ENCODE data around the gene ERP44.

Gene ERP44

DNA sequence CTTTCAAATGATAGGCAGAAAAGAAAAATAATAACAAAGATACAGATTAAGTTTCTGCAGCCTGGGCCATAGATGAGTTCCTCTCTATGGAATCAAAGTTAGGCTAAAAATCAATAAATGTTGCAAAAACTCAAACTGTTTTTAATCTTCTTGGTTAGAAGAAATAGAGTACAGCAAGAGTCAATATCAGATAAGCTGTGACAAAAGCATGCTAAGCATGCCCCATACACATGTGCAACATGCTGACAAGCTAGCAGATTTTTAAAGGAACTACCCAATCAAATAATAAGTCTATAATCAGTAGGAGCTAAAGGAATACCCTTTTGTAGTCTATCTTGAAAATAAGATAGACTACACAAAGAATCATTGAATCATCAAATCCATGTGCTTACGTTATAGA, 6.7 kb downstream of the ERP44 start:
- no peak for TF ChIP-seq CTCF (IDR thresholded peaks at IDR 0.05)
- Histone ChIP-seq H3K9me3 (ENCODE audit: control insufficient read depth, low read length) (no peaks in the 10 kb centered on the region), H3K4me1 (no peaks in the 10 kb centered on the region), H3K4me3 (ENCODE audit: low read depth, low read length) (no peak overlapping the region), H3K27me3 (ENCODE audit: control insufficient read depth, insufficient read depth, low read length) (no peaks in the 10 kb centered on the region), H3K27ac (no peak overlapping the region), H2AFZ (no peak overlapping the region), H3K36me3 (ENCODE audit: control insufficient read depth, insufficient read depth, low read length) (no peaks in the 10 kb centered on the region), H3K9ac (no peak overlapping the region), H3K79me2 (peaks cover 21% of the 10 kb centered on the region), H3K4me2 (ENCODE audit: low read length) (no peak overlapping the region)

DNA sequence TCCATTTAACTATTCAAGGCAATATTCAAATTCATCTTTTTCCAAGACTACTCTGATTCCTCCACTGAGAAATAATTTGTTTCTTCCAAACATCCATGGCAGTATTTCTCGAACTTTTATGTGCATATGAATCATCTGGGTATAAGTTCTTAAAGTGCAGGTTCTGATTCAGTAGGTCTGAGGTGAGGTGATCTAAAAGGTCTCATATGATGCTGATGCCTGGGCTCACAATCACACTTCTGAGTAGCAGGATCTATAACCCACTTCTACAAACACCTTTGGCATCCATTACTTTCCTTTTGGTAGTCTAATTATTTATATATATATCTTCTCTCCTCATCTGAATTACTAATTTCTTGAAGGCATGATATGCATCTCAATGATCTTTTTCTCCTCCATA, 7.2 kb downstream of the ERP44 start:
- no peak for TF ChIP-seq CTCF (IDR thresholded peaks at IDR 0.05)
- no peak overlapping the region for H3K4me3 ChIP-seq (ENCODE audit: low read depth, low read length)
- H3K9ac ChIP-seq = no peak overlapping the region
- no peak overlapping the region for H3K4me2 ChIP-seq (ENCODE audit: low read length)
- no peak overlapping the region for H2AFZ ChIP-seq
- no peaks in the 10 kb centered on the region for H3K9me3 ChIP-seq (ENCODE audit: control insufficient read depth, low read length)
- no peaks in the 10 kb centered on the region for H3K27me3 ChIP-seq (ENCODE audit: control insufficient read depth, insufficient read depth, low read length)
- H3K36me3 ChIP-seq (ENCODE audit: control insufficient read depth, insufficient read depth, low read length) = no peaks in the 10 kb centered on the region
- no peak overlapping the region for H3K27ac ChIP-seq
- H3K79me2 ChIP-seq = peaks cover 21% of the 10 kb centered on the region
- H3K4me1 ChIP-seq = peaks cover 1% of the 10 kb centered on the region

- Histone ChIP-seq H3K4me2 (ENCODE audit: low read length) (no peak overlapping the region), H3K9ac (no peak overlapping the region), H3K9me3 (ENCODE audit: control insufficient read depth, low read length) (no peaks in the 10 kb centered on the region), H3K4me3 (ENCODE audit: low read depth, low read length) (no peak overlapping the region), H3K4me1 (peaks cover 4% of the 10 kb centered on the region), H3K27me3 (ENCODE audit: control insufficient read depth, insufficient read depth, low read length) (no peaks in the 10 kb centered on the region), H3K36me3 (ENCODE audit: control insufficient read depth, insufficient read depth, low read length) (no peaks in the 10 kb centered on the region), H3K27ac (no peak overlapping the region), H2AFZ (no peak overlapping the region), H3K79me2 (peaks cover 25% of the 10 kb centered on the region)
- no peak for TF ChIP-seq CTCF (IDR thresholded peaks at IDR 0.05)
Measured at GRCh38 chr9:100090880-100091279, 7.9 kb downstream of the ERP44 start.

DNA sequence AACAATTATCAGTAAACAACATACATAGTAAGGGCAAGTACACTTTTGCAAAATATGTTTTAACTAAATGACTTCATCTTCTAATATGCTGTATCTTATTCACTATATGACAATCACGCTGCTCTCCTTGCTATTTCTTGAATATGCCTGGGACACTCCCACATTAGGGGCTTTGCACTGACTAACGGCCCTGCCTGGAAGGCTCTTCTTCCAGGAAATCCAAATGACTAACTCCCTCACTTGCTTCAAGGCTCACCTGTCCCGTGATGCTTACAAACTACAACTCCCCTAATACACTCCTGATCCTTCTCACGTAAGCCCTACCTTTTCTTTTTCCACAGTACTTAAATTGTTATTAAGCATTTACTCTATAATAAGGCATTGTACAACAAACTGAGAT, 10.6 kb downstream of the ERP44 start:
- no peak overlapping the region for H3K27ac ChIP-seq
- H3K27me3 ChIP-seq (ENCODE audit: control insufficient read depth, insufficient read depth, low read length) = no peaks in the 10 kb centered on the region
- no peaks in the 10 kb centered on the region for H3K9me3 ChIP-seq (ENCODE audit: control insufficient read depth, low read length)
- H2AFZ ChIP-seq = no peak overlapping the region
- peaks cover 16% of the 10 kb centered on the region for H3K79me2 ChIP-seq
- H3K4me2 ChIP-seq (ENCODE audit: low read length) = no peak overlapping the region
- H3K9ac ChIP-seq = no peak overlapping the region
- H3K4me1 ChIP-seq = peaks cover 4% of the 10 kb centered on the region
- no peak for TF ChIP-seq CTCF (IDR thresholded peaks at IDR 0.05)
- no peaks in the 10 kb centered on the region for H3K36me3 ChIP-seq (ENCODE audit: control insufficient read depth, insufficient read depth, low read length)
- no peak overlapping the region for H3K4me3 ChIP-seq (ENCODE audit: low read depth, low read length)

DNA sequence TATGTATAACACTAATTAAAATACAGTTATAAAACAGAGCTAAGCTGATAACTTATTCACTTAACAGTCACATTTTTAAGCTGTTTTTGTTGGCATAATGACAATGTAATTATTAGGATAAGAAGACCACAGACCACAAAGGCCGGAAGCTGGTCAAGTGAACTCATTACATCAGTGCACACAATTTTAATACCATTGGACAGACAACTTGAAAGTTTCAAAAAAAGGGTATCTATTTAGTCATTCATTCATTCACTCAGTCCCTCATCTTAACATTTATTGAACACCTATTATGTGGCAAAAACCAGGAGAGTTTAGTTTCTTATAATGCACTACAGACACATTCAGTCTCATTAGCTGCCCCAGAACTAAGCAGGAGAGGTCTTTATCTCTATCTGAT, 11.6 kb downstream of the ERP44 start:
- no peaks in the 10 kb centered on the region for H3K27me3 ChIP-seq (ENCODE audit: control insufficient read depth, insufficient read depth, low read length)
- no peak for TF ChIP-seq CTCF (IDR thresholded peaks at IDR 0.05)
- H3K4me2 ChIP-seq (ENCODE audit: low read length) = no peak overlapping the region
- H3K9me3 ChIP-seq (ENCODE audit: control insufficient read depth, low read length) = no peaks in the 10 kb centered on the region
- no peak overlapping the region for H3K4me3 ChIP-seq (ENCODE audit: low read depth, low read length)
- peaks cover 4% of the 10 kb centered on the region for H3K4me1 ChIP-seq
- no peak overlapping the region for H3K27ac ChIP-seq
- peaks cover 14% of the 10 kb centered on the region for H3K79me2 ChIP-seq
- no peak overlapping the region for H3K9ac ChIP-seq
- no peak overlapping the region for H2AFZ ChIP-seq
- H3K36me3 ChIP-seq (ENCODE audit: control insufficient read depth, insufficient read depth, low read length) = no peaks in the 10 kb centered on the region
